HepG2 (cell line): ENCODE results near the gene SND1. TPM values are rescaled to one million over a fixed set of nuclear protein-coding genes. Genes with fewer than 3 reads are reported as not detected.
A peak's percentile ranks its signal among the peaks of the same experiment; 100 is the strongest.

Experiments
- ATAC-seq: fragments of 200-7000 bp; cut with Tn5 transposase; 3 replicates; pipeline ENCODE4 v1.9.1; 2020; ENCODE audit warnings: mild to moderate bottlenecking, moderate library complexity
- BruUV-seq: library from RNA; stranded (reverse); fragments of 400-500 nt; replicated peaks from 2 replicates; lab custom pipeline; 2021; lab: Mats Ljungman, UMichigan
- CTCF ChIA-PET: fragments of 300-600 bp; formaldehyde crosslinking; extraction: SDS; loops from one replicate; lab custom pipeline; 2021; ENCODE audit warnings: low total read pairs, inconsistent platforms, low intra/inter-chr PET ratio; lab: Yijun Ruan, JAX
- POLR2A ChIA-PET: fragments of 350-600 bp; sonication (Branson Sonifier 250); formaldehyde crosslinking; loops from one replicate; lab custom pipeline; 2020; ENCODE audit warnings: antibody characterized with exemption, inconsistent platforms; lab: Yijun Ruan, JAX
- DNase-seq: peaks from one replicate; pipeline ENCODE4 v3.0.0-alpha.2; 2015; ENCODE audit warnings: low spot score
- FAIRE-seq: peaks from 3 replicates; lab custom pipeline; 2011; peaks lifted over from hg19 to GRCh38; lab: Jason Lieb, UNC
- H2AFZ ChIP-seq: one replicate; pipeline ENCODE4 v1.6.1; 2011; ENCODE audit warnings: low read length, inconsistent platforms
- H3K27ac ChIP-seq: fragments of 300-600 bp; 3 replicates; pipeline ENCODE4 v1.8.0; 2011; ENCODE audit warnings: mixed run types, mild to moderate bottlenecking, mixed read lengths, low read length, inconsistent platforms; ENCODE audit not compliant: insufficient read depth; ENCODE audit errors: extremely low read length
- H3K27me3 ChIP-seq, 2 experiments: fragments of 200-600 bp in 1 of 2; 2 replicates in 1 of 2; 3 replicates in 1 of 2; pipeline versions ENCODE4 v1.6.0 to v1.8.0; 2011; ENCODE audit warnings: low read length in 2 of 2, mild to moderate bottlenecking in 2 of 2, moderate library complexity in 2 of 2, inconsistent platforms in 1 of 2; ENCODE audit not compliant: insufficient read depth in 2 of 2, control insufficient read depth in 1 of 2
- H3K36me3 ChIP-seq, 2 experiments: fragments of 200-600 bp in 1 of 2; replicated peaks in 1 of 2; 2 replicates in 1 of 2; 3 replicates in 1 of 2; pipeline versions ENCODE4 v1.5.1 to v1.8.0; 2011; ENCODE audit warnings: low read length in 2 of 2, inconsistent platforms in 1 of 2; ENCODE audit not compliant: insufficient read depth in 2 of 2, control insufficient read depth in 1 of 2
- H3K4me1 ChIP-seq: 2 replicates; pipeline ENCODE4 v1.5.1; 2012; ENCODE audit warnings: low read length, inconsistent platforms; ENCODE audit not compliant: insufficient read depth
- H3K4me2 ChIP-seq: 2 replicates; pipeline ENCODE4 v1.6.0; 2011; ENCODE audit warnings: low read depth, low read length, inconsistent platforms
- H3K4me3 ChIP-seq, 3 experiments: fragments of 200-600 bp in 1 of 3; sonication (generic), shearing (Covaris generic) in 1 of 3; replicated peaks in 1 of 3; 2 replicates each; pipeline ENCODE4 v1.5.1; 2011 to 2016; ENCODE audit warnings: low read length in 3 of 3, inconsistent platforms in 2 of 3, low read depth in 2 of 3, mild to moderate bottlenecking in 2 of 3, control low read depth in 1 of 3, mixed read lengths in 1 of 3; ENCODE audit not compliant: insufficient read depth in 1 of 3
- H3K79me2 ChIP-seq: one replicate; pipeline ENCODE4 v1.6.1; 2011; ENCODE audit warnings: low read length, inconsistent platforms; ENCODE audit not compliant: insufficient read depth
- H3K9ac ChIP-seq: 2 replicates; pipeline ENCODE4 v1.6.0; 2011; ENCODE audit warnings: mild to moderate bottlenecking, low read depth, low read length, inconsistent platforms; ENCODE audit not compliant: insufficient read depth
- H3K9me3 ChIP-seq: 2 replicates; pipeline ENCODE4 v1.5.1; 2012; ENCODE audit warnings: mild to moderate bottlenecking, low read length
- H4K20me1 ChIP-seq: 2 replicates; pipeline ENCODE4 v1.6.0; 2011; ENCODE audit warnings: inconsistent platforms, mild to moderate bottlenecking, low read length, moderate library complexity; ENCODE audit not compliant: insufficient read depth
- GPBP1L1 ChIP-seq: sonication (generic); formaldehyde crosslinking; IDR thresholded peaks from 2 replicates; pipeline ENCODE4 v1.5.0; 2020; ENCODE audit warnings: mild to moderate bottlenecking, missing genetic modification reagents
- HDAC6 ChIP-seq: fragments of 200-600 bp; sonication (generic); IDR thresholded peaks from 2 replicates; pipeline ENCODE4 v1.7.0; 2017; ENCODE audit warnings: mild to moderate bottlenecking, antibody characterized with exemption, low read length, low read depth
- HMG20A ChIP-seq: IDR thresholded peaks from 2 replicates; pipeline ENCODE4 v1.6.1; 2016; ENCODE audit warnings: borderline replicate concordance
- HNRNPH1 ChIP-seq: fragments of 200-400 bp; formaldehyde crosslinking; optimal IDR thresholded peaks from 2 replicates; pipeline ENCODE3; 2017; ENCODE audit warnings: mild to moderate bottlenecking, low read depth, low read length
- ISL2 ChIP-seq: sonication (generic); formaldehyde crosslinking; IDR thresholded peaks from 2 replicates; pipeline ENCODE4 v1.5.0; 2020; ENCODE audit warnings: missing genetic modification reagents
- KLF16 ChIP-seq, 2 experiments: sonication (generic) in 1 of 2; formaldehyde crosslinking in 1 of 2; IDR thresholded peaks; 2 replicates each; pipeline versions ENCODE4 v1.6.1 to v1.8.0; 2016 to 2023; ENCODE audit warnings: missing genetic modification reagents in 2 of 2, missing compliant biosample characterization in 1 of 2
- RARA ChIP-seq: IDR thresholded peaks from 2 replicates; pipeline ENCODE4 v1.6.1; 2016; ENCODE audit warnings: missing genetic modification reagents, missing compliant biosample characterization
- RNF2 ChIP-seq: fragments of 450-650 bp; conservative IDR thresholded peaks from 2 replicates; pipeline ENCODE4 v1.6.1; 2016; ENCODE audit warnings: low read depth
- RNF219 ChIP-seq: sonication (generic); formaldehyde crosslinking; IDR thresholded peaks from 2 replicates; pipeline ENCODE4 v1.5.0; 2020; ENCODE audit warnings: mild to moderate bottlenecking, missing genetic modification reagents
- RXRB ChIP-seq: IDR thresholded peaks from 2 replicates; pipeline ENCODE4 v1.6.1; 2016; ENCODE audit warnings: borderline replicate concordance, missing genetic modification reagents, missing compliant biosample characterization
- SIX1 ChIP-seq: sonication (generic); formaldehyde crosslinking; IDR thresholded peaks from 2 replicates; pipeline ENCODE4 v1.4.0; 2020; ENCODE audit warnings: missing genetic modification reagents, borderline replicate concordance
- SMYD3 ChIP-seq: sonication (generic); formaldehyde crosslinking; IDR thresholded peaks from 2 replicates; pipeline ENCODE4 v1.8.1; 2023; ENCODE audit warnings: mild to moderate bottlenecking, missing genetic modification reagents
- TBL1XR1 ChIP-seq: fragments of 150-350 bp; IDR thresholded peaks from 2 replicates; pipeline ENCODE4 v1.6.1; 2014; ENCODE audit warnings: borderline replicate concordance, low read length; ENCODE audit not compliant: partially characterized antibody
- TBX2 ChIP-seq: sonication (generic); formaldehyde crosslinking; IDR thresholded peaks from 2 replicates; pipeline ENCODE4 v1.5.0; 2020; ENCODE audit warnings: missing genetic modification reagents, mild to moderate bottlenecking, borderline replicate concordance
- WIZ ChIP-seq: sonication (generic); formaldehyde crosslinking; IDR thresholded peaks from 2 replicates; pipeline ENCODE4 v1.5.1; 2020; ENCODE audit warnings: mild to moderate bottlenecking, missing genetic modification reagents
- ZBTB20 ChIP-seq: sonication (generic); formaldehyde crosslinking; IDR thresholded peaks from 2 replicates; pipeline ENCODE4 v1.8.1; 2023; ENCODE audit warnings: missing genetic modification reagents, low read depth, mild to moderate bottlenecking, borderline replicate concordance
- ZNF30 ChIP-seq: sonication (generic); formaldehyde crosslinking; IDR thresholded peaks from 2 replicates; pipeline ENCODE4 v1.5.0; 2020; ENCODE audit warnings: mild to moderate bottlenecking, missing genetic modification reagents
- ZNF558 ChIP-seq: sonication (generic); formaldehyde crosslinking; IDR thresholded peaks from 2 replicates; pipeline ENCODE4 v1.9.0; 2022; ENCODE audit warnings: mild to moderate bottlenecking, missing genetic modification reagents, borderline replicate concordance
- ZNF570 ChIP-seq: sonication (generic); formaldehyde crosslinking; IDR thresholded peaks from 2 replicates; pipeline ENCODE4 v1.4.0; 2020; ENCODE audit warnings: mild to moderate bottlenecking, missing genetic modification reagents, borderline replicate concordance
- ZNF709 ChIP-seq: sonication (generic); formaldehyde crosslinking; IDR thresholded peaks from 2 replicates; pipeline ENCODE4 v1.5.0; 2020; ENCODE audit warnings: mild to moderate bottlenecking, missing genetic modification reagents
- ZSCAN29 ChIP-seq: sonication (generic); formaldehyde crosslinking; conservative IDR thresholded peaks from 2 replicates; pipeline ENCODE4 v1.4.0; 2020; ENCODE audit warnings: mild to moderate bottlenecking, missing genetic modification reagents
- WGBS: methylation state at CpG from one replicate; pipeline ENCODE4 v1.1.6; 2017; ENCODE audit warnings: low lambda C conversion rate; 5-methylcytosine and 5-hydroxymethylcytosine counted together
- in situ Hi-C: cut with HindIII; loops from 2 replicates; pipeline ENCODE4 v1.10.0; 2017; ENCODE audit warnings: low pct_unique_long_range_greater_than_20kb; ENCODE audit not compliant: extremely low pct_ligation_motif_present
- intact Hi-C: fragments of 100-400 bp; cut with micrococcal nuclease; formaldehyde crosslinking; loops from one replicate; pipeline ENCODE4 v1.10.0; 2022; ENCODE audit not compliant: unreplicated experiment
- polyA plus RNA-seq, 8 experiments: library from polyadenylated mRNA; depleted of rRNA in 3 of 8; stranded (reverse) in 7 of 8; unstranded in 1 of 8; fragments of >200 nt; fragmentation: Illumina TruSeq in 4 of 8; extraction: Trizol in 4 of 8; gene quantifications; 2 replicates each; pipeline versions ENCODE4 v1.2.1 to v1.2.3, GENCODE V29; 2011 to 2016; ENCODE audit warnings: low read depth in 4 of 8, missing spikeins in 1 of 8, mixed read lengths in 1 of 8; ENCODE audit not compliant: insufficient read depth in 1 of 8
- total RNA-seq, 5 experiments: library from RNA; depleted of rRNA; stranded (reverse); fragments of >200 nt; fragmentation: Illumina TruSeq; extraction: Trizol; gene quantifications; 2 replicates each; pipeline ENCODE4 v1.2.3, GENCODE V29; 2016; ENCODE audit warnings: low read depth in 1 of 5

The SND1 gene
- total and polyA plus RNA-seq, 2 of the 13 experiments (the other 11 are each of a cell fraction or from before 2014, with no cell fraction given), result 110 to 182 TPM

DNA sequence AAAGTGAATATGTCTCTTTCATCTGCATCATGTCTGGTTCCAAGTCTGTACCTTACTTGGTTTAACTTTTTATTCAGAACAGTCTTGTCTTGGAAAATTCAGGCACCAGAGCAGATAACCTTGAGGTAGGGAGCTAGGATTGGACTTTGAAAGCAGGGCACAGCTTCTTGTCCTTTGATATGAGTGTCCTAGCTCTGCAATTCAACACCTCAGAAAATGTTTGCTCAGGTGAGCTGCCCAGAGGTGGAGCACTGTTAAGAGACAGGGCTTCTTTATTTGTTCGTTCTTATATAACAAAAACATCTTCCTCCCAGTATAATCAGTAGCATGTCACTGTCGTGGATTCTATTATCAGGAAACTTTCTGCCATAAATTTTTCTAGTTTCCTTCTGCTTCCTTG, 260.9 kb downstream of the SND1 start (continued):
- TF ChIP-seq ZNF570, result no peak
- TF ChIP-seq RNF219 (CRISPR knock-in tag), result no peak
- peak; percentile 23; the same call in 1 of the 2 replicates for TF ChIP-seq HMG20A (CRISPR knock-in tag)
- no peak for TF ChIP-seq ZNF558
- peak; percentile 77 for TF ChIP-seq TBX2 (CRISPR knock-in tag)
- TF ChIP-seq SIX1, result 0 out of 2 replicates have a peak, but pooled peaks have one; percentile 39
- 0 out of 2 replicates have a peak, but pooled peaks have one; percentile 14 for TF ChIP-seq RXRB (CRISPR knock-in tag)
- TF ChIP-seq RARA (CRISPR knock-in tag), result 0 out of 2 replicates have a peak, but pooled peaks have one; percentile 30
- TF ChIP-seq ISL2, result peak; percentile 48; the same call in 1 of the 2 replicates

DNA sequence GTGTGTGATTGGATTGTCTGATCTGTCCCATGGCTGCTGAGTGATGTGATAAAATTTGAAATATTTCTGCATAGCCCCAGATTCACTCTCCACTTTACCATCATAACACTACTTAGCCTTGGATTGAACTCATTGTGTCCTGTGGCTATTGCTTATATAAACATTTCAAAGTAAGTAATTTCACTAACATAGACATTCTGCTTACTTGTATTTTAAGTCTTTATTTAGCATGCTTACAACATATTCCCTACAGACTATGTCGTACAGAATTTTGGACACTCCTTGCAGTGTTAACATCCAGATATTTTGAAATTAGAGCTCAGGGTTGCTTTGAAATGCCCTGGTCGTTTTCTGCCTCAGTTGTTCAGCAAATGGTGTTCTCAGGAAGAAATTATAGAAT, 261.7 kb downstream of the SND1 start:
- 96% methylated on average over 2 of the region's 2 CpGs for WGBS
- H3K79me2 ChIP-seq, result peaks cover 9% of the 10 kb centered on the region
- no peak overlapping the region for H3K27ac ChIP-seq
- H3K27me3 ChIP-seq, result no peaks in the 10 kb centered on the region
- H3K4me3 ChIP-seq, result no peak overlapping the region
- POLR2A ChIA-PET, result no interaction called here
- H3K4me2 ChIP-seq, result no peak overlapping the region
- in situ Hi-C loops (no loop called here), intact Hi-C loops (loop anchor here (5.0 kb wide), 1 partner anchor 91 kb away; no protein-coding TSS in a partner anchor)
- no peak for DNase-seq
- H3K4me1 ChIP-seq, result peaks cover 44% of the 10 kb centered on the region
- ATAC-seq, result no peak
- CTCF ChIA-PET, result no interaction called here
- H3K36me3 ChIP-seq, result peaks cover 0 to 19% of the 10 kb centered on the region in 2 experiments; a peak in 2 of 5 replicates
- peaks cover 17% of the 10 kb centered on the region for H4K20me1 ChIP-seq
- no TSS peak for BruUV-seq
- H3K9ac ChIP-seq, result no peak overlapping the region
- no peak for FAIRE-seq
- H2AFZ ChIP-seq, result no peak overlapping the region
- no peaks in the 10 kb centered on the region for H3K9me3 ChIP-seq
- no peak for TF ChIP-seq TBL1XR1
- TF ChIP-seq SMYD3 (CRISPR knock-in tag), result no peak
- no peak for TF ChIP-seq ZNF30 (CRISPR knock-in tag)
- no peak for TF ChIP-seq ZBTB20 (CRISPR knock-in tag)
- TF ChIP-seq WIZ (CRISPR knock-in tag), result no peak
- TF ChIP-seq GPBP1L1 (CRISPR knock-in tag), result no peak
- no peak for TF ChIP-seq RNF2
- TF ChIP-seq ZSCAN29 (CRISPR knock-in tag), result no peak
- TF ChIP-seq HDAC6, result no peak
- no peak for TF ChIP-seq ZNF709 (CRISPR knock-in tag)
- TF ChIP-seq HNRNPH1, result no peak
- TF ChIP-seq KLF16 (CRISPR knock-in tag; IDR thresholded peaks at IDR 0.05), result no peak
- TF ChIP-seq, all 625 proteins: peak for 0
